Esophagus squamous epithelium (tissue), 5 donors: ENCODE measurements around the gene FRMD4A. TPM values are rescaled to one million over a fixed set of nuclear protein-coding genes. Genes with fewer than 3 reads are reported as not detected.

Source experiments
- DNase-seq: peaks from one replicate; lab custom pipeline; 2025; lab: John Stamatoyannopoulos, UW
- H3K27ac ChIP-seq, 4 donors: fragments of 200-600 bp; sonication (generic); one replicate each; pipeline ENCODE4 v1.5.1; 2016 to 2019; ENCODE audit warnings: mild to moderate bottlenecking in 1 of 4
- H3K27me3 ChIP-seq, 4 donors: fragments of 200-600 bp; sonication (generic); 1 replicate in 3 of 4; 2 replicates in 1 of 4; pipeline versions ENCODE4 v1.5.1 to v1.6.0; 2017 to 2021; ENCODE audit warnings: antibody characterized with exemption in 1 of 4
- H3K36me3 ChIP-seq, 3 donors: fragments of 200-600 bp; sonication (generic); one replicate each; pipeline ENCODE4 v1.5.1; 2016 to 2019
- H3K4me1 ChIP-seq, 3 donors: fragments of 200-600 bp; sonication (generic); one replicate each; pipeline ENCODE4 v1.5.1; 2017 to 2019
- H3K4me3 ChIP-seq, 4 donors: fragments of 200-600 bp; sonication (generic); 1 replicate in 3 of 4; 2 replicates in 1 of 4; pipeline ENCODE4 v1.5.1; 2016 to 2019; ENCODE audit warnings: mild to moderate bottlenecking in 2 of 4, moderate library complexity in 1 of 4
- H3K9me3 ChIP-seq, 3 donors: fragments of 200-600 bp; sonication (generic); one replicate each; pipeline ENCODE4 v1.5.1; 2016 to 2019
- POLR2A ChIP-seq, 4 donors: fragments of 450-650 bp; IDR thresholded peaks; one replicate each; pipeline ENCODE4 v1.6.1; 2017; ENCODE audit warnings: antibody characterized with exemption in 4 of 4, mild to moderate bottlenecking in 4 of 4, moderate library complexity in 3 of 4
- WGBS, 2 donors: methylation state at CpG; one replicate each; pipeline ENCODE4 v1.1.5; 2018; 5-methylcytosine and 5-hydroxymethylcytosine counted together
- intact Hi-C: fragments of 100-400 bp; cut with DNase I; formaldehyde crosslinking; loops from one replicate; pipeline ENCODE4 v1.15.0; 2022
- total RNA-seq, 4 donors: library from RNA; depleted of rRNA; stranded (reverse); fragments of >200 nt; gene quantifications; one replicate each; pipeline ENCODE4 v1.1.0, GENCODE V29; 2016
- TF ChIP-seq, protein P1 (sequence below), 6 experiments: fragments of 450-650 bp in 4 of 6; fragments of 200-600 bp in 2 of 6; sonication (generic) in 2 of 6; IDR thresholded peaks; one replicate each; pipeline ENCODE4 v1.5.1; 2016 to 2019; ENCODE audit warnings: antibody characterized with exemption in 6 of 6, mild to moderate bottlenecking in 4 of 6, moderate library complexity in 4 of 6
- donor health status: DM: yes; HTN: yes; CAD: no.

Gene FRMD4A
- total RNA-seq, 4 donors from 2014 or later, result 7.3 to 15.3 (median 8.6) TPM

DNA sequence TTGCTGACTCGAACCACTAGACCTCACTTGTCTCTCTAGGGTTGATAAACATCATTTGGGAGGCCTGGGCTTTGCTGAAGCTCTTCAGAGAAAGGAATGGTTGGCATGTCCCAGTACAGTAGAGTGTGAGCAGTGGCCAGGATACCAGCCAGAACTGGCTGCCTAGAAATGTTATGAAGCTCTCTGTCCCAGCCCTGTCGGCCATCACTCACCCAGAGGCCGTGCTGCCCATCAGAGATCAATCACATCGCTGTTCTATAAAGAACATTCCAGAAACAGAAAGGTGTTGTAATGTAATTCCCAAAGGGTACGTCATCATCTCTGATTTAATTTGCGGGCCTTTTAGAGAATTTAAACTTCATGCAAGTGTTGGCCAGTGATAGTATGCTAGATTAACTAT lies 632.5 kb downstream of the FRMD4A start:
- Histone ChIP-seq H3K4me1 (peaks cover 0 to 14% (median 0%) of the 10 kb centered on the region in 3 donors), H3K9me3 (no peaks in the 10 kb centered on the region), H3K27ac (no peak overlapping the region), H3K36me3 (peaks cover 0 to 87% (median 7%) of the 10 kb centered on the region in 3 donors), H3K4me3 (no peak overlapping the region), H3K27me3 (no peaks in the 10 kb centered on the region)
- 70 to 90% methylated on average over 5 to 6 of the region's 6 CpGs for WGBS, 2 donors
- intact Hi-C loops, result loop anchor here (10.0 kb wide), 1 partner anchor 1423 kb away; no protein-coding TSS in a partner anchor
- no peak for TF ChIP-seq POLR2A (IDR thresholded peaks at IDR 0.05)
- TF ChIP-seq, protein P1, sequence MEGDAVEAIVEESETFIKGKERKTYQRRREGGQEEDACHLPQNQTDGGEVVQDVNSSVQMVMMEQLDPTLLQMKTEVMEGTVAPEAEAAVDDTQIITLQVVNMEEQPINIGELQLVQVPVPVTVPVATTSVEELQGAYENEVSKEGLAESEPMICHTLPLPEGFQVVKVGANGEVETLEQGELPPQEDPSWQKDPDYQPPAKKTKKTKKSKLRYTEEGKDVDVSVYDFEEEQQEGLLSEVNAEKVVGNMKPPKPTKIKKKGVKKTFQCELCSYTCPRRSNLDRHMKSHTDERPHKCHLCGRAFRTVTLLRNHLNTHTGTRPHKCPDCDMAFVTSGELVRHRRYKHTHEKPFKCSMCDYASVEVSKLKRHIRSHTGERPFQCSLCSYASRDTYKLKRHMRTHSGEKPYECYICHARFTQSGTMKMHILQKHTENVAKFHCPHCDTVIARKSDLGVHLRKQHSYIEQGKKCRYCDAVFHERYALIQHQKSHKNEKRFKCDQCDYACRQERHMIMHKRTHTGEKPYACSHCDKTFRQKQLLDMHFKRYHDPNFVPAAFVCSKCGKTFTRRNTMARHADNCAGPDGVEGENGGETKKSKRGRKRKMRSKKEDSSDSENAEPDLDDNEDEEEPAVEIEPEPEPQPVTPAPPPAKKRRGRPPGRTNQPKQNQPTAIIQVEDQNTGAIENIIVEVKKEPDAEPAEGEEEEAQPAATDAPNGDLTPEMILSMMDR (IDR thresholded peaks at IDR 0.05), result no peak
- no peak for DNase-seq

DNA sequence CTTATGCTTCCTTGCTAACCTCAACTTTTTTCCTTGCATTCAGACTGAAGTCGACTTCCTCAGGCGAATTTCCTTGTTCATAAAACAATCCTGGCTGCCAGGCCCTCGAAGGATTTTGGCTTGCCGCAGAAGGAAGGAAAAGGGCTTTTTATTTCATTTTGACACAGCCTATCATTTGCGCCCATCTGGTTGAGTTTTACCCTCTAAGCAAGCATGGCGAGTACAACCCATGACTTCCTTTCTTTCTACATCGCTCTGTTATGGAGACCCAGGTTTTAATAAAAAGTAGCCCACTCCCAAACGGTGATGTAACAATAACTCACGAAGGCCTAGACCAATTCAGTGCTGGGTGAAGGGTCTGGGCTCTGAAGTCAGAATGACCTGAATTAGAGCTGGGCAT lies 634.7 kb downstream of the FRMD4A start:
- no peak for TF ChIP-seq POLR2A (IDR thresholded peaks at IDR 0.05)
- TF ChIP-seq, protein P1 (IDR thresholded peaks at IDR 0.05), result no peak
- intact Hi-C loops, result loop anchor here (10.0 kb wide), 1 partner anchor 1421 kb away; no protein-coding TSS in a partner anchor
- no peak for DNase-seq
- Histone ChIP-seq H3K9me3 (no peaks in the 10 kb centered on the region), H3K4me3 (no peak overlapping the region), H3K4me1 (peaks cover 0 to 13% (median 3%) of the 10 kb centered on the region in 3 donors), H3K27me3 (no peaks in the 10 kb centered on the region), H3K36me3 (peaks cover 0 to 100% (median 8%) of the 10 kb centered on the region in 3 donors), H3K27ac (no peak overlapping the region)
- 70 to 71% methylated on average over 9 of the region's 9 CpGs for WGBS, 2 donors

DNA sequence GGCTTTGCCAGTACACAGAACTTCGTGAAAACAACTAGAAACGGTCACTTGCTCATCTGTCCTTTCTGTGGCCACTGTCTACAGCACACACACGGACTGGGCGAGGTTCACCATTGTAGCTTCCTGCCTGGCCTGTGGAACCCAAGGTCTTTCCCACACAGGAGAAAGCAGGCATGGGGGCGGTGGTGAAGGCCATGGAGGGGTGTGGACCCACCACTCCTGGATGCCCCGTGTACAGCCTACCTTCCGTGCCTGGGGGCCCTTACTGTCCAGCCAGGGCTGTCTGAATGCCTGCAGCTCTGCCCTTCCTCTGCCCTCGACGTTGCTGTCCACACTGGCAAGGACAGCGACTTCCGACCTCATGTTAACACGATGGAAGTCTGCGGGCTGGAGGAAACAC lies 635.1 kb downstream of the FRMD4A start:
- DNase-seq, result no peak
- no peaks in the 10 kb centered on the region for H3K27me3 ChIP-seq
- H3K9me3 ChIP-seq, result no peaks in the 10 kb centered on the region
- H3K4me1 ChIP-seq, result peaks cover 3 to 14% (median 8%) of the 10 kb centered on the region in 3 donors
- intact Hi-C loops, result loop anchor here (10.0 kb wide), 1 partner anchor 1421 kb away; no protein-coding TSS in a partner anchor
- H3K36me3 ChIP-seq, result peaks cover 0 to 97% (median 5%) of the 10 kb centered on the region in 3 donors
- H3K4me3 ChIP-seq, result no peak overlapping the region
- TF ChIP-seq, protein P1 (IDR thresholded peaks at IDR 0.05), result no peak
- no peak for TF ChIP-seq POLR2A (IDR thresholded peaks at IDR 0.05)
- H3K27ac ChIP-seq, result no peak overlapping the region
- WGBS, 2 donors, result 82 to 84% methylated on average over 6 to 13 of the region's 13 CpGs

DNA sequence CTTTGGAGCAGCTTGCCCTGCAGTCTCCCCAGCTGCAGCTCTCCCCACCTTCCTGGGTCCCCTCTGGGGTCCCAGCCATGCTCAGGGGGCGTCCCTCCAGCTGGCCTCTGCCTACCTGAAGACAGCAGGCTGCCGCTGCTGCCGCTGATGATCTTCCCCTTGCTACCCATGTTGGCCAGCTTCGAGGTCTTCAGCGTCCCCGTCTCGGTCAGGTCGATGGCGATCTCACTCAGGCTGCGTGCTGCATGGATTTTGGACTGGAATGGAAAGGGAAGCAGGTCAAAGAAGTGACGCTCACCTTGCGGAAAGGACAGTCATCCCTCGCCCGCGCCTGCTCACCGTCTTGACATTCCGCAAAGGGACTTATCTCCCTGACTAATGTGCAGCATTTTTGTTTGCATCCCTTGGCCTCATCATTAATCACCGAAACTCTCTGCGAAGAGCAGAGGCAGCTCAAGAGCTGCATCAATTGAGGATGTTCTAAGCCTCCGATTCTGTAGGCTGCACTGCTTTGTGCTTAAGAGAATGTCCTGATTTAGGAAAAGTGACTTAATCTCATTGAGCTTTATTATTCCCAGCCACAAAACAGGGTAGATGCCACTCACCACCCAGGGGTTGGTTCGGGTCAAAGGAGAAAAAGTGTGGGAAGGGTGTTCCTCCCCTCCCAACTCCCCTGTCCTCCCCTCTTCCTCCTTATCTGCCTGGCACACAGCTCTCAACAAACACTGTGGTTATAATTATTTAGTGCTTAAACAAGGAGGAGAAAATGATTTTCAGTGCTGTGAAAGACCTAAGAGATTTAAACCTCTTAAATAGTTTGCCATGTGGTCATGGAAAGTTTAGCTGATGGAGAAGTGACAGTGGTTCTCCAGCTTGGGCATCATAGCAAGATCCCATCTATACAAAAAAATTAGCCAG lies 636.7 kb downstream of the FRMD4A start:
- H3K9me3 ChIP-seq, result no peaks in the 10 kb centered on the region
- H3K27ac ChIP-seq, result no peak overlapping the region
- 91 to 95% methylated on average over 13 to 21 of the region's 21 CpGs for WGBS, 2 donors
- H3K27me3 ChIP-seq, result no peaks in the 10 kb centered on the region
- H3K4me1 ChIP-seq, result peaks cover 11 to 29% (median 16%) of the 10 kb centered on the region in 3 donors
- no peak overlapping the region for H3K4me3 ChIP-seq
- peaks cover 0 to 81% (median 5%) of the 10 kb centered on the region in 3 donors for H3K36me3 ChIP-seq
- DNase-seq, result no peak
- no peak for TF ChIP-seq POLR2A (IDR thresholded peaks at IDR 0.05)
- TF ChIP-seq, protein P1 (IDR thresholded peaks at IDR 0.05), result no peak
- intact Hi-C loops, result loop anchor here (10.0 kb wide), 1 partner anchor 1419 kb away; no protein-coding TSS in a partner anchor
